ENCODE measurements around the gene GRM8. TPM values are rescaled to one million over a fixed set of nuclear protein-coding genes. Genes with fewer than 3 reads are reported as not detected.

GRM8 gene
- total RNA-seq, 1 experiment from 2014 or later: not detected

DNA sequence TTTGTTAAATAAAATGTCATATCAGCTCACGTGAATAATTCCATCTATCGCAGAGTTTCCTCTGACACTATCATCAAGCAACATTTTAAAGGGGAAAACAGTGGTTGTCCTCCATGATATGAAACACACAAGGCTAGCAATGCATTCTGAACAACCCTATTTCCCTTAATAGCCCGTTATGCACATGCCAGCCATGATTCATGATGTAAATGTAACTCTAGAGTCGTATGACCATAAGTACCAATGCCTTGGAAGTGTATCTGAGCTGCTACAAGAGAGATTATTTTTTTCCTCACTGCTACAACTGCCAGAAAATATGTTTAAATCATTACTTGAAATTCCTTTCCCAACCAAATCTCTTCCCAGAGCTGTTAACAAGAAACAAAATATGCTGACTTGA, 159.4 kb downstream of the GRM8 start:
- H3K9me3 Mint-ChIP-seq (ENCODE audit: unreplicated experiment): no peaks in the 10 kb centered on the region
- no peak for DNase-seq
- Histone ChIP-seq H3K36me3 (ENCODE audit: control insufficient read depth, insufficient read depth, low read length) (no peaks in the 10 kb centered on the region), H3K27me3 (replicated peaks; ENCODE audit: control insufficient read depth, insufficient read depth, low read length) (no peaks in the 10 kb centered on the region), H3K9me3 (no peaks in the 10 kb centered on the region), H3K4me1 (no peaks in the 10 kb centered on the region), H3K4me3 (ENCODE audit: low read depth, low read length) (no peak overlapping the region)
- no peak overlapping the region for H3K27ac Mint-ChIP-seq (ENCODE audit: unreplicated experiment)
- ChIA-PET POLR2A (no interaction called here), CTCF (no interaction called here)
- H3K27me3 Mint-ChIP-seq (ENCODE audit: insufficient read depth, unreplicated experiment): peaks cover 7% of the 10 kb centered on the region
- TF ChIP-seq, protein P1, sequence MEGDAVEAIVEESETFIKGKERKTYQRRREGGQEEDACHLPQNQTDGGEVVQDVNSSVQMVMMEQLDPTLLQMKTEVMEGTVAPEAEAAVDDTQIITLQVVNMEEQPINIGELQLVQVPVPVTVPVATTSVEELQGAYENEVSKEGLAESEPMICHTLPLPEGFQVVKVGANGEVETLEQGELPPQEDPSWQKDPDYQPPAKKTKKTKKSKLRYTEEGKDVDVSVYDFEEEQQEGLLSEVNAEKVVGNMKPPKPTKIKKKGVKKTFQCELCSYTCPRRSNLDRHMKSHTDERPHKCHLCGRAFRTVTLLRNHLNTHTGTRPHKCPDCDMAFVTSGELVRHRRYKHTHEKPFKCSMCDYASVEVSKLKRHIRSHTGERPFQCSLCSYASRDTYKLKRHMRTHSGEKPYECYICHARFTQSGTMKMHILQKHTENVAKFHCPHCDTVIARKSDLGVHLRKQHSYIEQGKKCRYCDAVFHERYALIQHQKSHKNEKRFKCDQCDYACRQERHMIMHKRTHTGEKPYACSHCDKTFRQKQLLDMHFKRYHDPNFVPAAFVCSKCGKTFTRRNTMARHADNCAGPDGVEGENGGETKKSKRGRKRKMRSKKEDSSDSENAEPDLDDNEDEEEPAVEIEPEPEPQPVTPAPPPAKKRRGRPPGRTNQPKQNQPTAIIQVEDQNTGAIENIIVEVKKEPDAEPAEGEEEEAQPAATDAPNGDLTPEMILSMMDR (IDR thresholded peaks at IDR 0.05; ENCODE audit: insufficient read depth in 1 of 2, low read depth in 1 of 2, low read length in 1 of 2, severe bottlenecking in 1 of 2, unreplicated experiment in 1 of 2): no peak
- no peaks in the 10 kb centered on the region for H3K36me3 Mint-ChIP-seq (ENCODE audit: insufficient read depth, unreplicated experiment)
- H3K4me3 Mint-ChIP-seq (ENCODE audit: unreplicated experiment): no peak overlapping the region
- intact Hi-C loops (cut with micrococcal nuclease; ENCODE audit: unreplicated experiment): no loop called here
- no TSS peak for BruUV-seq (replicated peaks)
- H3K4me1 Mint-ChIP-seq (ENCODE audit: low read depth, unreplicated experiment): no peaks in the 10 kb centered on the region

DNA sequence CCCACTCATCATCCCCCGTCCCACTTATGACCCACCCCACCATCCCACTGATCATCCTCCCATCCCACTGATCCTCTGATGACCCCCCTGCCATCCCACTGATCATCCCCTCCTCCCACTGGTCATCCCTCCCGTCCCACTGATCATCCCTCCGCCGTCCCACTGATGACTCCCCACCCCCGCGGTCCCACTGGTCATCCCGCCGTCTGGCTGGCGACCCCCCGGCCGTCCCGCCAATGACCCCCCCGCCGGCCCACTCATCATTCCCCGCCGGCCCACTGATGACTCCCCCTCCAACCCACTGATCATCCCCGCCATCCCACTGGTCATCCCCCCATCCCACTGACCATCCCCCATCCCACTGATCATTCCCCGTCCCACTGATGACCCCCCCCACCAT, 161.1 kb downstream of the GRM8 start:
- peaks cover 7% of the 10 kb centered on the region for H3K27me3 Mint-ChIP-seq (ENCODE audit: insufficient read depth, unreplicated experiment)
- Histone ChIP-seq H3K4me1 (no peaks in the 10 kb centered on the region), H3K27me3 (replicated peaks; ENCODE audit: control insufficient read depth, insufficient read depth, low read length) (no peaks in the 10 kb centered on the region), H3K36me3 (ENCODE audit: control insufficient read depth, insufficient read depth, low read length) (no peaks in the 10 kb centered on the region), H3K4me3 (ENCODE audit: low read depth, low read length) (no peak overlapping the region), H3K9me3 (no peaks in the 10 kb centered on the region)
- H3K27ac Mint-ChIP-seq (ENCODE audit: unreplicated experiment): no peak overlapping the region
- no peak for DNase-seq
- TF ChIP-seq, protein P1 (IDR thresholded peaks at IDR 0.05; ENCODE audit: insufficient read depth in 1 of 2, low read depth in 1 of 2, low read length in 1 of 2, severe bottlenecking in 1 of 2, unreplicated experiment in 1 of 2): no peak
- H3K4me3 Mint-ChIP-seq (ENCODE audit: unreplicated experiment): no peak overlapping the region
- no peaks in the 10 kb centered on the region for H3K4me1 Mint-ChIP-seq (ENCODE audit: low read depth, unreplicated experiment)
- H3K36me3 Mint-ChIP-seq (ENCODE audit: insufficient read depth, unreplicated experiment): no peaks in the 10 kb centered on the region
- POLR2A ChIA-PET: no interaction called here
- no peaks in the 10 kb centered on the region for H3K9me3 Mint-ChIP-seq (ENCODE audit: unreplicated experiment)
- CTCF ChIA-PET: no interaction called here
- intact Hi-C loops (cut with micrococcal nuclease; ENCODE audit: unreplicated experiment): no loop called here
- BruUV-seq (replicated peaks): no TSS peak

DNA sequence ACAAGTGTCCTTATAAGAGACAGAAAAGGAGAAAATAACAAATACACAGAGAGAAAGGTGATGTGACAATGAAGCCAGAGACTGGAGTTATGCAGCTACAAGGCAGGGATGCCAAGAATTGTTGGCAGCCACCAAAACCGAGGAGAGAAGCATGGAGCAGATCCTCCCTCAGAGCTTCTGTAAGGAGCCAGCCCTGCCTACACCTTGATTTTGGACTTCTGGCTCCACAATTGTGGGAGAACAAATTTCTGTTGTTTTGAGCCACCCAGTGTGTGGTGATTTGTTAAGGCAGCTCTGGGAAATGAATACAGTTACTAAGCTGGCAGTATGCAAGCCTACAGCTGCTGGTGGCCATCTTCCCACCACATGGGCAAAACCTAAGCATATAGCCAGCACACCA, 163.6 kb downstream of the GRM8 start:
- Mint-ChIP-seq H3K27me3 (ENCODE audit: insufficient read depth, unreplicated experiment) (peaks cover 7% of the 10 kb centered on the region), H3K27ac (ENCODE audit: unreplicated experiment) (no peak overlapping the region), H3K36me3 (ENCODE audit: insufficient read depth, unreplicated experiment) (no peaks in the 10 kb centered on the region), H3K9me3 (ENCODE audit: unreplicated experiment) (no peaks in the 10 kb centered on the region), H3K4me1 (ENCODE audit: low read depth, unreplicated experiment) (no peaks in the 10 kb centered on the region), H3K4me3 (ENCODE audit: unreplicated experiment) (no peak overlapping the region)
- Histone ChIP-seq H3K36me3 (ENCODE audit: control insufficient read depth, insufficient read depth, low read length) (no peaks in the 10 kb centered on the region), H3K9me3 (no peaks in the 10 kb centered on the region), H3K4me1 (no peaks in the 10 kb centered on the region), H3K27me3 (replicated peaks; ENCODE audit: control insufficient read depth, insufficient read depth, low read length) (no peaks in the 10 kb centered on the region), H3K4me3 (ENCODE audit: low read depth, low read length) (no peak overlapping the region)
- intact Hi-C loops (cut with micrococcal nuclease; ENCODE audit: unreplicated experiment): no loop called here
- ChIA-PET POLR2A (no interaction called here), CTCF (no interaction called here)
- TF ChIP-seq, protein P1 (IDR thresholded peaks at IDR 0.05; ENCODE audit: insufficient read depth in 1 of 2, low read depth in 1 of 2, low read length in 1 of 2, severe bottlenecking in 1 of 2, unreplicated experiment in 1 of 2): no peak
- BruUV-seq (replicated peaks): no TSS peak
- no peak for DNase-seq

All from Caco-2 (cell line).